ENCODE measurements around the gene HTRA2. TPM values are rescaled to one million over a fixed set of nuclear protein-coding genes. Genes with fewer than 3 reads are reported as not detected.

Gene HTRA2
- total RNA-seq, 1 donor from 2014 or later: 25.7 TPM

- TF ChIP-seq CTCF (IDR thresholded peaks at IDR 0.05; ENCODE audit: unreplicated experiment): no peak
- no peaks in the 10 kb centered on the region for H3K36me3 Mint-ChIP-seq
- H3K27me3 Mint-ChIP-seq (ENCODE audit: low read depth): no peaks in the 10 kb centered on the region
- no peak for DNase-seq (ENCODE audit: low spot score in 2 of 2, unreplicated experiment in 2 of 2)
- no peaks in the 10 kb centered on the region for H3K9me3 Mint-ChIP-seq
- H3K27ac Mint-ChIP-seq: no peak overlapping the region
- no peaks in the 10 kb centered on the region for H3K4me1 Mint-ChIP-seq
- no peak overlapping the region for H3K4me3 Mint-ChIP-seq
Measured at GRCh38 chr2:74576863-74577229, 47.1 kb downstream of the HTRA2 start.

- Mint-ChIP-seq H3K4me3 (no peak overlapping the region), H3K36me3 (no peaks in the 10 kb centered on the region), H3K9me3 (no peaks in the 10 kb centered on the region), H3K27me3 (ENCODE audit: low read depth) (no peaks in the 10 kb centered on the region), H3K27ac (no peak overlapping the region), H3K4me1 (no peaks in the 10 kb centered on the region)
- no peak for TF ChIP-seq CTCF (IDR thresholded peaks at IDR 0.05; ENCODE audit: unreplicated experiment)
- no peak for DNase-seq (ENCODE audit: low spot score in 2 of 2, unreplicated experiment in 2 of 2)
Measured at GRCh38 chr2:74577448-74577847, 47.7 kb downstream of the HTRA2 start.

- Mint-ChIP-seq H3K27ac (no peak overlapping the region), H3K4me1 (no peaks in the 10 kb centered on the region), H3K4me3 (no peak overlapping the region), H3K9me3 (no peaks in the 10 kb centered on the region), H3K27me3 (ENCODE audit: low read depth) (no peaks in the 10 kb centered on the region), H3K36me3 (no peaks in the 10 kb centered on the region)
- TF ChIP-seq CTCF (IDR thresholded peaks at IDR 0.05; ENCODE audit: unreplicated experiment): no peak
- no peak for DNase-seq (ENCODE audit: low spot score in 2 of 2, unreplicated experiment in 2 of 2)
Measured at GRCh38 chr2:74578408-74578807, 48.7 kb downstream of the HTRA2 start.

- H3K36me3 Mint-ChIP-seq: no peaks in the 10 kb centered on the region
- no peak overlapping the region for H3K4me3 Mint-ChIP-seq
- H3K9me3 Mint-ChIP-seq: no peaks in the 10 kb centered on the region
- peaks cover 3% of the 10 kb centered on the region for H3K4me1 Mint-ChIP-seq
- no peak for TF ChIP-seq CTCF (IDR thresholded peaks at IDR 0.05; ENCODE audit: unreplicated experiment)
- no peaks in the 10 kb centered on the region for H3K27me3 Mint-ChIP-seq (ENCODE audit: low read depth)
- no peak for DNase-seq (ENCODE audit: low spot score in 2 of 2, unreplicated experiment in 2 of 2)
- no peak overlapping the region for H3K27ac Mint-ChIP-seq
Measured at GRCh38 chr2:74581463-74581862, 51.7 kb downstream of the HTRA2 start.

- no peak for TF ChIP-seq CTCF (IDR thresholded peaks at IDR 0.05; ENCODE audit: unreplicated experiment)
- H3K4me3 Mint-ChIP-seq: no peak overlapping the region
- H3K9me3 Mint-ChIP-seq: no peaks in the 10 kb centered on the region
- H3K27ac Mint-ChIP-seq: no peak overlapping the region
- DNase-seq (ENCODE audit: low spot score in 2 of 2, unreplicated experiment in 2 of 2): no peak
- H3K36me3 Mint-ChIP-seq: no peaks in the 10 kb centered on the region
- peaks cover 3% of the 10 kb centered on the region for H3K4me1 Mint-ChIP-seq
- H3K27me3 Mint-ChIP-seq (ENCODE audit: low read depth): no peaks in the 10 kb centered on the region
Measured at GRCh38 chr2:74582184-74582583, 52.5 kb downstream of the HTRA2 start.

Other genes starting within 250 kb of the HTRA2 start
- gene SLC4A5, start 186.5 kb upstream of the HTRA2 start, total RNA-seq: 7.5 to 9.3 TPM (median 9.2 TPM) in 3 replicates
- 125 to 136 TPM (median 132 TPM) in 3 replicates for gene DCTN1, start 149.6 kb upstream of the HTRA2 start, total RNA-seq
- 4.7 to 8.8 TPM (median 6.0 TPM) in 3 replicates for gene C2orf81, start 108.3 kb upstream of the HTRA2 start, total RNA-seq
- gene WDR54, start 108.2 kb upstream of the HTRA2 start, total RNA-seq: 20.2 to 25.0 TPM (median 23.7 TPM) in 3 replicates
- gene RTKN, start 88.0 kb upstream of the HTRA2 start, total RNA-seq: 85.0 to 88.9 TPM (median 86.4 TPM) in 3 replicates
- 42.9 to 48.1 TPM (median 45.3 TPM) in 3 replicates for gene INO80B, start 74.8 kb upstream of the HTRA2 start, total RNA-seq
- 111 to 113 TPM (median 111 TPM) in 3 replicates for gene WBP1, start 71.5 kb upstream of the HTRA2 start, total RNA-seq
- 61.6 to 68.7 TPM (median 62.6 TPM) in 3 replicates for gene MOGS, start 64.6 kb upstream of the HTRA2 start, total RNA-seq
- 57.6 to 69.3 TPM (median 62.5 TPM) in 3 replicates for gene MRPL53, start 57.3 kb upstream of the HTRA2 start, total RNA-seq
- gene CCDC142, start 46.9 kb upstream of the HTRA2 start, total RNA-seq: 25.5 to 29.4 TPM (median 26.2 TPM) in 3 replicates
- gene TTC31, start 46.9 kb upstream of the HTRA2 start, total RNA-seq: 26.1 to 27.3 TPM (median 26.1 TPM) in 3 replicates
- gene LBX2, start 30.3 kb upstream of the HTRA2 start, total RNA-seq: 0.86 to 1.1 TPM (median 0.89 TPM) in 3 replicates
- 17.0 to 23.0 TPM (median 20.3 TPM) in 3 replicates for gene PCGF1, start 22.2 kb upstream of the HTRA2 start, total RNA-seq
- 0.18 TPM in 1 of 3 replicates, not detected in the others for gene TLX2, start 15.5 kb upstream of the HTRA2 start, total RNA-seq
- gene DQX1, start 3.7 kb upstream of the HTRA2 start, total RNA-seq: 0.16 to 0.42 TPM (median 0.29 TPM) in 3 replicates
- gene AUP1, start 227 bp upstream of the HTRA2 start, total RNA-seq: 86.2 to 89.4 TPM (median 86.8 TPM) in 3 replicates
- 20.3 to 26.7 TPM (median 21.9 TPM) in 3 replicates for gene LOXL3, start 24.0 kb downstream of the HTRA2 start, total RNA-seq
- 10.7 to 11.9 TPM (median 10.8 TPM) in 3 replicates for gene DOK1, start 24.8 kb downstream of the HTRA2 start, total RNA-seq
- gene M1AP, start 118.4 kb downstream of the HTRA2 start, total RNA-seq: 7.4 to 7.9 TPM (median 7.7 TPM) in 3 replicates
- gene SEMA4F, start 124.3 kb downstream of the HTRA2 start, total RNA-seq: 17.5 to 19.8 TPM (median 18.1 TPM) in 3 replicates